ENCODE data around the gene CREB3L1.

The CREB3L1 gene

GRCh38 chr11:46367916-46368267, 90.4 kb downstream of the CREB3L1 start:
- no peak for DNase-seq

GRCh38 chr11:46369458-46370152, 92.1 kb downstream of the CREB3L1 start:
- DNase-seq = peak; percentile 75

DNA sequence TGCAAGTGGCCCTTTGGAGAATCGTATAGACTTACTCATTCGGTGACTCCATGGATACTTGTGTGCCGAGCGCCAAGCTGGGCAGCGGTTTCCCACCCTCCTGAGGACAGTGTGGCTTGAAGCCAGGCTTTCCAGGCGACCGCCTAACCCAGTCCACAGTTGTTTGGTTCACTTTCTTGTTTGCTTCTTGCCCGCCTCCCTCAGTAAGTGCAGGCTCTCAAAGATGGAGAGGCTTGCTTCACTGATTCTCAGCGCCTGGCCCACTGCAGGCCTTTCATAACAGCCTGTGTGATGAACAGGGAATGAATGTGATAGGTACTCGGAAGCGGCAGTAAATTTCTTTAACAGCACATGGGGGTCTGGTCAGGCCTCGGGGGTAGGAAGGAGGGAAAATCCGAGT, 92.8 kb downstream of the CREB3L1 start:
- no peak for DNase-seq
